ENCODE measurements around the gene RBMS1. TPM values are rescaled to one million over a fixed set of nuclear protein-coding genes. Genes with fewer than 3 reads are reported as not detected.

The RBMS1 gene
- total RNA-seq, 1 donor, result 170 TPM

- TF ChIP-seq CTCF (IDR thresholded peaks at IDR 0.05; ENCODE audit: insufficient read depth, low read length), result no peak
- H3K4me3 ChIP-seq (ENCODE audit: low read depth, low read length), result no peak overlapping the region
- DNase-seq (ENCODE audit: low read depth), result peak; percentile 48
These were observed 161.3 kb downstream of the RBMS1 start for GRCh38 chr2:160332318-160332717.

DNA sequence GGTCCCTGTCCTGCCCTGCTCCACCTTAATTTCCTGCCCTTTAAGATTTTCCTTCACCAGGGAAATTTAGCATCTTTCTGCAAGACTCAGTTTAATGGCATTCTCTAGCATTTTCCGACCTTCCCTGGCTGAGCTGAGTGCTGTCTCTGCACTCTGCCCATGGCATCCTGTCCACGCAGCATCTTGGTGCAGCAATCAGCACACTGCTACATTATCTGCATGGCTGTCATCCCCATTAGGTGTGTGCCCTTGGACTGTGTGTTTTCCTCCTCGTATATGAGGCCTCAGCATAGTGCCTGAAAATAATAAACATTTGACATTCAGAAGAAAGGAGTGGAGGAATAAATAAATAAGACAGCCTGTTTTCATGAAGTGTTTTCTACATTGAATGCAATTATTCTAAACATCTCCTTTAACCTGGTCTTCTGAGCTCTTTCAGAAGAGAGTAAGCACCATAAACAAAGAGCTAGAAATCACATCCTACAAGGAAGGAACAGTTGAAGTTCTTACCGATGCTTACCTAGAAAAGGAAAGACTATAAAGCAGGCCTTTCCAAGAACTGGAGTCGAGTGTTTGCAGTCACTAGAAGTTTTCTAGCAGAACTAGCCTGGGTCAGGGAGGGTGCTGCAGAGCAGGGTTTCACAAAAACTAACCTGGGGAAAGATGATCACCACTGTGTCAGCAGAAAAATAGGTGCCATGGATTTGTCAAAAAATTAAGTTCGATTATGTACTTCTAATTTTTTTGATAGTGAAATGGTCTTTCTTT is 162.2 kb downstream of the RBMS1 start:
- DNase-seq (ENCODE audit: low read depth), result no peak
- no peak for TF ChIP-seq CTCF (IDR thresholded peaks at IDR 0.05; ENCODE audit: insufficient read depth, low read length)
- H3K4me3 ChIP-seq (ENCODE audit: low read depth, low read length), result no peak overlapping the region

DNA sequence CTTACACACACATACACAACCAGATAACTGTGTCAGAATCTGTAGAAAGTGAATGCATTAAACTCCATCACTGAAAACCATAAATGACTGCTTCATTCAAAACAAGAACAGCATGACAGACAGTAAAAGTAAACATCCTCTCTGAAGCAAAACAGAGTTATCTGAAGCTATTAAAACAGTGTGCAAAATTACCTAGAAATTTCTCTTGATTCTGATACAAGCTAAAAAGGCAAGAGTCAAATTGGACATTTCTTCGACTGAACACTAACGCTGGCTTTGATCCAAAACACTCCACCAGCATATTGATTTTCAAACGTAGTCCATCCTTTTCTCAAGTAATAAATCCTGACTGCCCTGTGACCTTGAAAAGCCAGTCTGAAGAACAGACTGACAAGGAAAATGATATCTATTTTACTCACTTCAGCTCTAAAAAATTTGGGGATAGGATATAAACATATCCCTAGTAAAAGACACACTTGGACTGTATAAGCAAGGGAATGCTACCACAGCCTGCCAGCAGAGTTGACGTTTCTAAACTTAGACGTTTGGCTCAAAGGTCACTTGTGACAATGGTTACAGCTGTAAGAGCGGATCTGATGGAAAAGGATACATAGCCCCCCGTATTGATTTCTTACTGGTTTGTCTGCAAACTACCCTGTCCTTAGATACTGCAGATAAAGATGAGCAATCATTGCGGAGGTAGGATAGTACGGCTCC is 164.6 kb downstream of the RBMS1 start:
- TF ChIP-seq CTCF (IDR thresholded peaks at IDR 0.05; ENCODE audit: insufficient read depth, low read length), result no peak
- no peak for DNase-seq (ENCODE audit: low read depth)
- no peak overlapping the region for H3K4me3 ChIP-seq (ENCODE audit: low read depth, low read length)

GRCh38 chr2:160326786-160327185 is 166.8 kb downstream of the RBMS1 start:
- DNase-seq (ENCODE audit: low read depth), result no peak
- no peak overlapping the region for H3K4me3 ChIP-seq (ENCODE audit: low read depth, low read length)
- no peak for TF ChIP-seq CTCF (IDR thresholded peaks at IDR 0.05; ENCODE audit: insufficient read depth, low read length)

GRCh38 chr2:160325418-160325817 is 168.2 kb downstream of the RBMS1 start:
- TF ChIP-seq CTCF (IDR thresholded peaks at IDR 0.05; ENCODE audit: insufficient read depth, low read length), result no peak
- no peak overlapping the region for H3K4me3 ChIP-seq (ENCODE audit: low read depth, low read length)
- DNase-seq (ENCODE audit: low read depth), result no peak

GRCh38 chr2:160324917-160325316 is 168.7 kb downstream of the RBMS1 start:
- TF ChIP-seq CTCF (IDR thresholded peaks at IDR 0.05; ENCODE audit: insufficient read depth, low read length), result no peak
- DNase-seq (ENCODE audit: low read depth), result no peak
- H3K4me3 ChIP-seq (ENCODE audit: low read depth, low read length), result no peak overlapping the region

All from fibroblast of the aortic adventitia (primary cell).